Muscle of leg (tissue), 11 donors: Measurements from ENCODE around the gene SCAPER. TPM values are rescaled to one million over a fixed set of nuclear protein-coding genes. Genes with fewer than 3 reads are reported as not detected.
"Not testable (repeated sequence)": the region's sequence is repeated elsewhere in the genome, so short reads cannot be mapped to it uniquely, and the experiment has no call there.

Experiments used
- DNase-seq: peaks from one replicate; pipeline ENCODE4 v3.0.0; 2013
- H3K27ac ChIP-seq: one replicate; pipeline ENCODE4 v1.5.1; 2013; ENCODE audit warnings: mild to moderate bottlenecking, low read length, control low read depth
- H3K27me3 ChIP-seq: one replicate; pipeline ENCODE4 v1.6.1; 2013; ENCODE audit warnings: low read length; ENCODE audit not compliant: control insufficient read depth, insufficient read depth
- H3K36me3 ChIP-seq: one replicate; pipeline ENCODE4 v1.6.1; 2013; ENCODE audit warnings: low read length; ENCODE audit not compliant: control insufficient read depth, insufficient read depth
- H3K4me1 ChIP-seq: one replicate; pipeline ENCODE4 v1.6.1; 2013; ENCODE audit warnings: low read length; ENCODE audit not compliant: control insufficient read depth, insufficient read depth
- H3K4me3 ChIP-seq: one replicate; pipeline ENCODE4 v1.5.1; 2013; ENCODE audit warnings: low read length, control low read depth
- H3K9me3 ChIP-seq: replicated peaks from 2 replicates; pipeline ENCODE4 v1.6.1; 2013; ENCODE audit warnings: low read depth, low read length; ENCODE audit not compliant: control insufficient read depth
- WGBS: methylation state at CpG from one replicate; pipeline ENCODE4 v1.1.5; 2013; ENCODE audit warnings: missing lambda C conversion rate; ENCODE audit not compliant: insufficient coverage; 5-methylcytosine and 5-hydroxymethylcytosine counted together
- polyA plus RNA-seq, 8 donors: library from polyadenylated mRNA; unstranded; fragments of 120-200 nt; gene quantifications; one replicate each; pipeline versions ENCODE4 v1.2.1 to v1.2.3, GENCODE V29; 2013; ENCODE audit warnings: inconsistent platforms in 1 of 8, low replicate concordance in 1 of 8; ENCODE audit not compliant: insufficient read length in 8 of 8, insufficient read depth in 1 of 8
- total RNA-seq: library from RNA; stranded (reverse); fragments of 120-200 nt; gene quantifications from one replicate; pipeline ENCODE4 v1.2.4, GENCODE V29; 2013

The SCAPER gene
- total and polyA plus RNA-seq, 9 donors, result 61.5 to 83.1 (median 73.5) TPM

- not testable (repeated sequence) for H3K27ac ChIP-seq
These were observed 12.3 kb downstream of the SCAPER start for GRCh38 chr15:76892836-76893235.

GRCh38 chr15:76887280-76888141 is 17.6 kb downstream of the SCAPER start:
- not testable (repeated sequence) for H3K4me1 ChIP-seq, H3K36me3 ChIP-seq, DNase-seq, H3K4me3 ChIP-seq, H3K9me3 ChIP-seq, H3K27me3 ChIP-seq, H3K27ac ChIP-seq
- 88% methylated on average over 14 of the region's 14 CpGs for WGBS

More at GRCh38 chr15:76892836-76893235, 12.3 kb downstream of the SCAPER start:
- not testable (repeated sequence) for H3K36me3 ChIP-seq, H3K27me3 ChIP-seq, H3K4me1 ChIP-seq, H3K9me3 ChIP-seq, DNase-seq, H3K4me3 ChIP-seq
- 100% methylated on average over 1 of the region's 5 CpGs for WGBS

- WGBS, result 73% methylated on average over 1 of the region's 2 CpGs
- Histone ChIP-seq H3K9me3 (peaks cover 3% of the 10 kb centered on the region), H3K27me3 (no peaks in the 10 kb centered on the region), H3K36me3 (peaks cover 5% of the 10 kb centered on the region), H3K4me3 (no peak overlapping the region), H3K4me1 (no peaks in the 10 kb centered on the region), H3K27ac (no peak overlapping the region)
- DNase-seq, result no peak
These were observed 19.9 kb downstream of the SCAPER start for GRCh38 chr15:76885212-76885611.

GRCh38 chr15:76875911-76876310 is 29.2 kb downstream of the SCAPER start:
- Histone ChIP-seq H3K4me1 (no peaks in the 10 kb centered on the region), H3K36me3 (no peaks in the 10 kb centered on the region), H3K27me3 (no peaks in the 10 kb centered on the region), H3K27ac (no peak overlapping the region), H3K9me3 (no peaks in the 10 kb centered on the region), H3K4me3 (no peak overlapping the region)
- DNase-seq, result no peak
- WGBS, result 96% methylated on average over 25 of the region's 26 CpGs

DNA sequence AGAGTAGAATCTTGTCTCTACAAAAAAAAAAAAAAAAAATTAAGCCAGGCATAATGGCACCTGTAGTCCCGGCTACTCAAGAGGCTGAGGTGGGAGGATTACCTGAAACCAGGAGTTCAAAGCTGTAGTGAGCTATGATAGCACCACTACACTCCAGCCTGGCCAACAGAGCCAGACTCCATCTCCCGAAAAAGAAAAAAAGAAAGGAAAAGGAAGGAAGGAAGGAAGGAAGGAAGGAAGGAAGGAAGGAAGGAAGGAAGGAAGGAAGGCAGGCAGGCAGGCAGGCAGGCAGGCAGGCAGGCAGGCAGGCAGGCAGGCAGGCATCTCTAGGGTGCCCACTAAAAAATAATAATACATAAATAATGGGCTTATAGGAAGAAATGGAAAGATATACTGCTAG is 32.1 kb downstream of the SCAPER start:
- not testable (repeated sequence) for H3K27me3 ChIP-seq, H3K4me1 ChIP-seq, H3K9me3 ChIP-seq, H3K4me3 ChIP-seq, H3K27ac ChIP-seq, H3K36me3 ChIP-seq, DNase-seq
- WGBS, result no CpG with 5 or more reads among the region's 2 CpGs

DNA sequence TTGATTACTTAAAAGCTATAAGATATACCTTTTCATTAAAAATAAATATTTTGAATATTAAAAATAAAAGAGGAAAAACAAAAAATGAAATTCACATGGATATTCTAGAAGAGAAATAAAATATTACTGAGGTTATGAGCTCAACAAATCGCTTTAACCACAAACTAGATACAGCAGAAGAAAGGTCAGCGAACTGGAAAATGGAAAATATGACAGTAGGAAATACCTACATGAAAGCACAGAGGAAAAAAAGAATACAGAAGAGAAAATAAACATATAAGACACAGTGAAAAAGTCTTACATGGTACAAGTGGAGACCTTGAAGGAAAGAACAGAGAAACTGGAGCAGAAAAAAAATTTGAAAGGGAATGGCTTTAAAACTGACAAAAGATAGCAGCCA is 33.2 kb downstream of the SCAPER start:
- no peaks in the 10 kb centered on the region for H3K4me1 ChIP-seq
- H3K9me3 ChIP-seq, result no peaks in the 10 kb centered on the region
- H3K36me3 ChIP-seq, result no peaks in the 10 kb centered on the region
- DNase-seq, result peak; percentile 3
- WGBS, result no CpG with 5 or more reads among the region's 2 CpGs
- no peak overlapping the region for H3K4me3 ChIP-seq
- H3K27me3 ChIP-seq, result no peaks in the 10 kb centered on the region
- no peak overlapping the region for H3K27ac ChIP-seq

DNA sequence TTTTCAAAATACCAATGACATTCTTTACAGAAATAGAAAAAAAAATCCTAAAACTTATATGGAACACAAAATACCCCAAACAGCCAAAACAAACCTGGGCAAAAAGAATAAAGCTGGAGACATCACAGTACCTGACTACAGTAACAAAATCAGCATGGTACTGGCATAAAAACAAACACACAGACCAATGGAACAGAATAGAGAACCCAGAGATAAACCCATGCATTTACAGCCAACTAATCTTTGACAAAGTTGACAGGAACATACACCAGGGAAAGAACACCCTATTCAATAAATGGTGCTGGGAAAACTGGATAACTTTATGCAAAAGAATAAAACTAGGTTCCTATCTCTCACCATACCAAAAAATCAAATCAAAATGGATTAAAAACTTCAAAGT is 36.4 kb downstream of the SCAPER start:
- no peaks in the 10 kb centered on the region for H3K9me3 ChIP-seq
- H3K27me3 ChIP-seq, result no peaks in the 10 kb centered on the region
- H3K4me3 ChIP-seq, result no peak overlapping the region
- H3K36me3 ChIP-seq, result no peaks in the 10 kb centered on the region
- H3K27ac ChIP-seq, result no peak overlapping the region
- H3K4me1 ChIP-seq, result no peaks in the 10 kb centered on the region
- no peak for DNase-seq

DNA sequence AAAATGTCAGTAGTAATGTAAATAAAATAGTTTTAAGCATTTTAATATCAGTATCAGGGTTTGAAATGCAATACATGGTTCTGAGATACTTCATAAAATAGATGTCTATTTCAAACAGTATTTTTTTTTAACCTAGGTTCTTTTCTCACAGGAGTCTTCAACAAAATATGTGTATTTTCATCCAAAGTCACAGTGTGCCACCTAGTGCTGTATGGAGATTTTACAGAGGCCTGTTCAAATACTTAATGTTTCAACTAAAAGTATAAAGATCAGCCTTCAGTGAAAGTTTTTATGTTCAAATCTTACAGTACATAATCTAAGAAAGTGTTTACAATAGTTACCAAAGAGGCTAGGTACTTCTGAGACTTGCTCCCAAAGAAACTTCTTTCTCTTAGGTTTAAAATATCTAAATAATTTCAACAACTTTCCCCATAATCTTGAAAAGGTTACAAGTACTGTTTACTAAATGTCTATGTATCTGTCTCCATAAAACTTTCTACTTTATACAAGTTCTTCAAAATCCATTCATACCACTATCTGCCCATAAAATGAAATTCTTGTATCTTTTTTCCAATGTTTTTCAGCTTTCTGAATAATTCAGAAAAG is 38.3 kb downstream of the SCAPER start:
- no peak overlapping the region for H3K27ac ChIP-seq
- no peaks in the 10 kb centered on the region for H3K4me1 ChIP-seq
- H3K9me3 ChIP-seq, result no peaks in the 10 kb centered on the region
- DNase-seq, result peak; percentile 61
- no peaks in the 10 kb centered on the region for H3K27me3 ChIP-seq
- no peak overlapping the region for H3K4me3 ChIP-seq
- H3K36me3 ChIP-seq, result no peaks in the 10 kb centered on the region

DNA sequence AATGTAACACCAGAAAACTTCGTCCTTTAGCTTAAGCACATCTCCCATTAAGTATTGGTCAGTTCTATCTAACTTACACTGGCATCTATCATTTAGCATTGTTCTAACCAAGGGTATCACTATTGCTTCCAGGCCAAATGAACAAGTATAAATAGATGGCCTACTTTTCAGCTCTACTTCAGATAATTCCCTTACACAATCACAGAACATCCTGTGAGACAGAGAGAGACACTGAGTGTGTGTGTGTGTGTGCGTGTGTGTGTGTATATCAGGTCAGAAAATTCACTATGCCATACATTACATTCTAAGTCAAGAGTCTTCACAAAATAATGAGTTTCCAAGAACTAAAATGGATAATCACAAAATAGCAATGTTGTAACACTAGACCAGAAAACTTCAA is 39.1 kb downstream of the SCAPER start:
- no peak overlapping the region for H3K27ac ChIP-seq

GRCh38 chr15:76865548-76865991 is 39.6 kb downstream of the SCAPER start:
- H3K36me3 ChIP-seq, result no peaks in the 10 kb centered on the region
- H3K9me3 ChIP-seq, result no peaks in the 10 kb centered on the region
- no peaks in the 10 kb centered on the region for H3K27me3 ChIP-seq
- H3K27ac ChIP-seq, result no peak overlapping the region
- H3K4me3 ChIP-seq, result no peak overlapping the region
- WGBS, result 65% methylated on average over 4 of the region's 4 CpGs
- no peaks in the 10 kb centered on the region for H3K4me1 ChIP-seq
- no peak for DNase-seq

More for the DNA sequence above, 39.1 kb downstream of the SCAPER start:
- no peaks in the 10 kb centered on the region for H3K4me1 ChIP-seq
- DNase-seq, result no peak
- no peak overlapping the region for H3K4me3 ChIP-seq
- 100% methylated on average over 1 of the region's 2 CpGs for WGBS
- no peaks in the 10 kb centered on the region for H3K36me3 ChIP-seq
- no peaks in the 10 kb centered on the region for H3K27me3 ChIP-seq
- H3K9me3 ChIP-seq, result no peaks in the 10 kb centered on the region
